Measurements from ENCODE around the gene METTL8.
"Not testable (repeated sequence)": the region's sequence is repeated elsewhere in the genome, so short reads cannot be mapped to it uniquely, and the experiment has no call there.

Gene METTL8

DNA sequence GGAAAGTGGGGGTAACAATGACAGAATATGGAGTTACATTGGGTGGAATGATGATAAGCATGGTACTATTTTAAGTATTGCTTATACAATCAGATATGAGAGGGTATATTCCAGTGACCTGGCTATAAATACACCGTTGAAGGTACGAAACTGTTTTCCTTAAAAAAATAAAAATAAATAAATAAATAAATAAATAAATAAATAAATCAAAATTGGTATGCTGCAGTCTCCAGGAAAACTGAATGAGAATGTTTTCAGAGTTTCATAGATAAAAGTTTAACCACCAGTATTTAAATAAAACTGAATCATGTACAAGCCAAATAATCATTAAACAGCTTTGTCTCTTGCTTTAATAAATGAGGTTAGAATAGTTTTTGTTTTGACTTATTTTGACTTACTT is 71.4 kb downstream of the METTL8 start:
- Histone ChIP-seq H3K4me3 (ENCODE audit: low read depth in 1 of 2, low read length in 2 of 2) (no peak overlapping the region), H3K4me1 (ENCODE audit: insufficient read depth, low read length) (peaks cover 4% of the 10 kb centered on the region), H3K9ac (ENCODE audit: low read length) (no peak overlapping the region), H3K9me3 (ENCODE audit: low read length) (no peaks in the 10 kb centered on the region), H3K36me3 (ENCODE audit: insufficient read depth, low read length) (no peaks in the 10 kb centered on the region), H3K27me3 (ENCODE audit: control insufficient read depth in 1 of 2, insufficient read depth in 2 of 2, low read length in 2 of 2) (no peaks in the 10 kb centered on the region), H3K27ac (ENCODE audit: low read depth, low read length) (no peak overlapping the region)

DNA sequence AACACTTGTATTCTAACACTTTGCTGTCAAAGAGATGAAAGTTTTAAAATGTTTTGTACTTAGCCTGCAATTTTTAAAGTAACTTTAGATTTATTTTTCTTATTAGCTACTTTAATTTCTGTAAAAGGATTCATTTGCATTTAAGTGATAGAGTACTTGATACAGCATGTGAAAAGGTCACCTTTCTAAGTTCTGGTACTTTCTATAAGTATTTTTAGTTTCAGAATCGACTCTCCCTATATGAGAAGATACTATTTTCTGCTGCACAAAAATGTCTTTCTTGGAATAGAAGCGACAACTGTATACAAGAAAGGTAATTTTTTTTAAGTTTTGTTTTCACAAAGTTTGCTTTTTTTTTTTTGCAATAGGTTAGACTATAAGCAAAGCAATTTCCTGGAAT is 72.9 kb downstream of the METTL8 start:
- no peak overlapping the region for H3K27ac ChIP-seq (ENCODE audit: low read depth, low read length)
- no peak overlapping the region for H3K9ac ChIP-seq (ENCODE audit: low read length)
- H3K4me1 ChIP-seq (ENCODE audit: insufficient read depth, low read length), result peaks cover 4% of the 10 kb centered on the region
- no peak overlapping the region for H3K4me3 ChIP-seq (ENCODE audit: low read depth in 1 of 2, low read length in 2 of 2)
- no peaks in the 10 kb centered on the region for H3K27me3 ChIP-seq (ENCODE audit: control insufficient read depth in 1 of 2, insufficient read depth in 2 of 2, low read length in 2 of 2)
- H3K36me3 ChIP-seq (ENCODE audit: insufficient read depth, low read length), result no peaks in the 10 kb centered on the region
- no peaks in the 10 kb centered on the region for H3K9me3 ChIP-seq (ENCODE audit: low read length)

DNA sequence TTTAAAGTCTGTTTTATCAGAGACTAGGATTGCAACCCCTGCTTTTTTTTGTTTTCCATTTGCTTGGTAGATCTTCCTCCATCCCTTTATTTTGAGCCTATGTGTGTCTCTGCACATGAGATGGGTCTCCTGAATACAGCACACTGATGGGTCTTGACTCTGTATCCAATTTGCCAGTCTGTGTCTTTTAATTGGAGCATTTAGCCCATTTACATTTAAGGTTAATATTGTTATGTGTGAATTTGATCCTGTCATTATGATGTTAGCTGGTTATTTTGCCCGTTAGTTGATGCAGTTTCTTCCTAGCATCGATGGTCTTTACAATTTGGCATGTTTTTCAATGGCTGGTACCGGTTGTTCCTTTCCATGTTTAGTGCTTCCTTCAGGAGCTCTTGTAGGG is 80.0 kb downstream of the METTL8 start:
- not testable (repeated sequence) for H3K9me3 ChIP-seq (ENCODE audit: low read length)

DNA sequence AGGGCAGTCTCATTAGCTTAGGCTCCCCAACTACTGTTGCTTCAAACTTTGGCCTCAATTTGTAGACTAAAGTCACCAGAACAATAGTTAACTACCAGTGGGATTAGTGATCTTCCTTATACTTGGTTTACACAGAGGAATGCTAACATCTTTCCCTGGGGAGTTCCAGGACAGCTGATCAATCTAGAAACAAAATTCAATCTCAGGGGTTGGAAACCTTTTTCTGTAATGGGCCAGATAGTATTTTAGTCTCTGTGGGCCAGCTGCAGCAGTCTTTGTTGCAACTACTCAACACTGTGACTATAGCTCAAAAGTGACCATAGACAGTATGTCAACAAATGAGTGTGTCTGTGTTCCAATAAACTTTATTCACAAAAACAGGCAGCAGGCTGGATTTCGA is 85.7 kb downstream of the METTL8 start:
- Histone ChIP-seq H3K4me1 (ENCODE audit: insufficient read depth, low read length) (peaks cover 19% of the 10 kb centered on the region), H3K36me3 (ENCODE audit: insufficient read depth, low read length) (no peaks in the 10 kb centered on the region), H3K9ac (ENCODE audit: low read length) (no peak overlapping the region), H3K27ac (ENCODE audit: low read depth, low read length) (peak overlapping the region; percentile 58), H3K27me3 (ENCODE audit: control insufficient read depth in 1 of 2, insufficient read depth in 2 of 2, low read length in 2 of 2) (no peaks in the 10 kb centered on the region), H3K9me3 (ENCODE audit: low read length) (no peaks in the 10 kb centered on the region), H3K4me3 (ENCODE audit: low read depth in 1 of 2, low read length in 2 of 2) (no peak overlapping the region)

More for the DNA sequence above, 80.0 kb downstream of the METTL8 start:
- H3K27me3 ChIP-seq (ENCODE audit: control insufficient read depth in 1 of 2, insufficient read depth in 2 of 2, low read length in 2 of 2); H3K9ac ChIP-seq (ENCODE audit: low read length); H3K4me1 ChIP-seq (ENCODE audit: insufficient read depth, low read length); H3K27ac ChIP-seq (ENCODE audit: low read depth, low read length); H3K36me3 ChIP-seq (ENCODE audit: insufficient read depth, low read length); H3K4me3 ChIP-seq (ENCODE audit: low read depth in 1 of 2, low read length in 2 of 2): not testable (repeated sequence)

DNA sequence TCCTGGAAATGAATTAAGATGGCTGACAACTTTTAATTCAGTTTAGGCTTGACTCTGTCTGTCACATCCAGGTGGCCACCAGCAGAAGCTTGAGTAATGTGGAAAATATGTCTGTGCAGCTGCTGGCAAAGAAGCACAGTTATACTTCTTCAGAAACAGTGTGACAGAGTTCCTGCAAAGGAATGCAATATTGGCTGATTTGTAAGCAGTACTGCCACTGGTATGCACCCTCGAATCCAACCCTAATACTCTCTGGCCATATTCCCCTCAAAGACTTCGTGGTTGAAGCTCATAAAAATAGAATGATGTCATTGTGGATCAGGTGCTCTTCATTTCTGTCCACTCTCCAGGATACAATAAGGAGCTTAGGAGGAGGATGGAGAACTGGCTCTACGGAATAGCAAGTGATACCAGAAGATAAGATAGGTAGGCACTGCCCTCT is 86.2 kb downstream of the METTL8 start:
- no peak overlapping the region for H3K4me3 ChIP-seq (ENCODE audit: low read depth in 1 of 2, low read length in 2 of 2)
- no peaks in the 10 kb centered on the region for H3K27me3 ChIP-seq (ENCODE audit: control insufficient read depth in 1 of 2, insufficient read depth in 2 of 2, low read length in 2 of 2)
- H3K27ac ChIP-seq (ENCODE audit: low read depth, low read length), result peak overlapping the region; percentile 58
- H3K36me3 ChIP-seq (ENCODE audit: insufficient read depth, low read length), result no peaks in the 10 kb centered on the region
- no peak overlapping the region for H3K9ac ChIP-seq (ENCODE audit: low read length)
- no peaks in the 10 kb centered on the region for H3K9me3 ChIP-seq (ENCODE audit: low read length)
- peaks cover 19% of the 10 kb centered on the region for H3K4me1 ChIP-seq (ENCODE audit: insufficient read depth, low read length)

DNA sequence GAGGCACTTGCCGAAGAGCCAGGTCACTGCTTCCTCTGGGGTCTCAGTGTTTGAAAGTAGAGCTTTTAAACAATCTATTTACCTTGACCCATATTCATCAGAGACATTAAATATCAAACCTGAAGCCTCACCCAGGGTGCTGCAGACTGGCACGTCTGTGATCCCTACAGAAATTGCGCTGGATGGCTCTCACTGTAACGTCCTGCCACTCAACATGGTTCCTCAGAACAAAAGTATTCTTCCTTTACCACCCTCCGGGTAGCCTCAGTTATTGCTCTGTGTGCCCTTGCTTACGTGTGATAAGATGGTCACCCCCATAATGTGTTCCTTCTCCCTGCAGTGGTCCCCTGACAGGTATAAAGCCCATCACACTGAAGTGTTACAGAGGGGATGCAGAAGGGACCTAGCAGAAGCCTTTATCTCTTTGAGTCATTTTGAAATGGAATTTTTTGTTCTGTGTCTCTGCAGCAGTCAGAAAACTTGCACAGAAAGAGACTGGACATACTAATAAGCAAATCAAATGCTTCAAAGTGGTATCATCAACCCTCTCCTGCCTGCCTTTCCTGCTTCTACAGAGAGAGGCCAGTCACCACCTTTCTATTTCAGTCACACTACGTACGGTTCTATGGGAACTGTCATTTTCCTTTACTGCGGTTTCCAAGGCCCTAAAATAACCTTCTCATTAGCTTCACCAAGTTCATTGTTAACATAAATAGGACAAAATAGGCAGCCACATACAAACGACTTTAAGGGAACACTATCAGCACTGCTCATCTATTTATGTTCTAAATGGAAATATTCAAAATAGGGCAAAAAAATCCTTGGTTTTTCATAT is 86.8 kb downstream of the METTL8 start:
- peak overlapping the region; percentile 43 for H3K27ac ChIP-seq (ENCODE audit: low read depth, low read length)
- H3K36me3 ChIP-seq (ENCODE audit: insufficient read depth, low read length), result no peaks in the 10 kb centered on the region
- no peak overlapping the region for H3K9ac ChIP-seq (ENCODE audit: low read length)

DNA sequence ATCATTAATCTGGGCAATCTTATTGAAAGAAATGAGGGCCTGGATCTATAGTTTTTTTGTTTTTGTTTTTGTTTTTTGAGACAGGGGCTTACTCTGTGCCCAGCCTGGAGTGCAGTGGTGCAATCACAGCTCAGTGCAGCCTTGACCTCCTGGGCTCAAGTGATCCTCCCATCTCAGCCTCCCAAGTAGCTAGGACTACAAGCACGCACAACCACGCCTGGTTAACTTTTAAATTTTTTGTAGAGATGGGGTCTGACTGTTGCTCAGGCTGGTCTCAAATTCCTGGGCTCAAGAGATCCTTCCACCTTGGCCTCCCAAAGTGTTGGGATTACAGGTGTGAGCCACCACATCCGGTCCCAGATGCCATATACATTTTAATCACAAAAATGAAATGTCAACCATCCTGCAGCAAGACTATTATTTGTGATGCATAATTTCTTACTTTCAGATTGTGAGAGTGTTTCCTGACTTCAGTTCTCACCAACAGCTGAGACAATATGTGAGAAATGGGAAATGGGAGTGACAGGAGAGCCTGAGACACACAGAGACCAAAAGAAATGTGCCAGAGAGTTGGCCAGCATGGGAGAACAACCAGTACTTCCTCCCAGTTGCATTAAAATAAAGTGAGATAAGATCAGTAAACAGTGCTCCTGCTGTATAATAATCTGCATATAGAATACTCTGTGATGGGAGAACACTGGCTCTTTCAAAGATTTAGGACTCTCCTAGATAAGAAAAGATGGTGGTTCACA is 87.6 kb downstream of the METTL8 start:
- no peak overlapping the region for H3K4me3 ChIP-seq (ENCODE audit: low read depth in 1 of 2, low read length in 2 of 2)
- H3K27ac ChIP-seq (ENCODE audit: low read depth, low read length), result no peak overlapping the region
- H3K27me3 ChIP-seq (ENCODE audit: control insufficient read depth in 1 of 2, insufficient read depth in 2 of 2, low read length in 2 of 2), result no peaks in the 10 kb centered on the region
- peaks cover 19% of the 10 kb centered on the region for H3K4me1 ChIP-seq (ENCODE audit: insufficient read depth, low read length)
- H3K9me3 ChIP-seq (ENCODE audit: low read length), result no peaks in the 10 kb centered on the region
- H3K36me3 ChIP-seq (ENCODE audit: insufficient read depth, low read length), result no peaks in the 10 kb centered on the region
- no peak overlapping the region for H3K9ac ChIP-seq (ENCODE audit: low read length)

More for the DNA sequence above, 86.8 kb downstream of the METTL8 start:
- Histone ChIP-seq H3K27me3 (ENCODE audit: control insufficient read depth in 1 of 2, insufficient read depth in 2 of 2, low read length in 2 of 2) (no peaks in the 10 kb centered on the region), H3K4me1 (ENCODE audit: insufficient read depth, low read length) (peaks cover 19% of the 10 kb centered on the region), H3K4me3 (ENCODE audit: low read depth in 1 of 2, low read length in 2 of 2) (no peak overlapping the region), H3K9me3 (ENCODE audit: low read length) (no peaks in the 10 kb centered on the region)

DNA sequence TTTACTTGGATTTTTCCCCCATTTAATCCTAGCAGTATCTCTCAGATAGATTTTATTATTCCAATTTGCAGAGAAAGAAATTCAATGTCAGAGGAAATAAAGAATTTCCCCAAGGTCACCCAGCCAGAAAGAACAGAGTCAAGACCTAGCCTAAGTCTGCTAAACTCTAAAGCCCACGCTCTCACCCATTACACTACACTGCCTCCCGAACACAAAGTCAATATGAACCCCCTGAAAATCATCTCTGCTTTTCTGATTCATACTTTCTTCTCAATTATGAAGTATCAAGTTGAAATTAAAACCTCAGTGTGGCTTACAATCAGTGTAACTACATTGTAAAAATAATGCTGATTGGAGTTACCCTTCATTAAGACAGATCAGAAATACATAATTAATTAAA is 89.6 kb downstream of the METTL8 start:
- Histone ChIP-seq H3K4me3 (ENCODE audit: low read depth in 1 of 2, low read length in 2 of 2) (no peak overlapping the region), H3K36me3 (ENCODE audit: insufficient read depth, low read length) (no peaks in the 10 kb centered on the region), H3K4me1 (ENCODE audit: insufficient read depth, low read length) (peaks cover 19% of the 10 kb centered on the region), H3K9me3 (ENCODE audit: low read length) (no peaks in the 10 kb centered on the region), H3K27me3 (ENCODE audit: control insufficient read depth in 1 of 2, insufficient read depth in 2 of 2, low read length in 2 of 2) (no peaks in the 10 kb centered on the region), H3K27ac (ENCODE audit: low read depth, low read length) (no peak overlapping the region), H3K9ac (ENCODE audit: low read length) (no peak overlapping the region)

DNA sequence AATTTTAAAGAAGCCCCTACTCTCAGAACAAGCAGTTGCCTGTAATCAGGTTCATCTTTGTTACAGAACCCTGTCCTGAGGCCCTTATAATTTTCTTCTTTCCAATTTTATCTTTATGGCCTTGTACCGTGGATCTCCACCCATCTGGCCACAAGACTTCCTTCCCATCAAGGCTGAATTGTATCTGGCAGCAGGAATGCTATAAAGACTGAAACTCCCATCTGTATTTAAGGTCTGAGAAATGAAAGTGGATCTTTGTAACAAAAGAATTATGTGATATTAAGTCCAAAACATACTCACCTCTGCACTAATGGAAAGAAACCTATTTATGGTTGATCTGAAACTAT is 91.8 kb downstream of the METTL8 start:
- peaks cover 5% of the 10 kb centered on the region for H3K4me1 ChIP-seq (ENCODE audit: insufficient read depth, low read length)
- H3K9ac ChIP-seq (ENCODE audit: low read length), result no peak overlapping the region
- no peak overlapping the region for H3K27ac ChIP-seq (ENCODE audit: low read depth, low read length)
- no peak overlapping the region for H3K4me3 ChIP-seq (ENCODE audit: low read depth in 1 of 2, low read length in 2 of 2)
- no peaks in the 10 kb centered on the region for H3K36me3 ChIP-seq (ENCODE audit: insufficient read depth, low read length)
- no peaks in the 10 kb centered on the region for H3K27me3 ChIP-seq (ENCODE audit: control insufficient read depth in 1 of 2, insufficient read depth in 2 of 2, low read length in 2 of 2)
- no peaks in the 10 kb centered on the region for H3K9me3 ChIP-seq (ENCODE audit: low read length)

DNA sequence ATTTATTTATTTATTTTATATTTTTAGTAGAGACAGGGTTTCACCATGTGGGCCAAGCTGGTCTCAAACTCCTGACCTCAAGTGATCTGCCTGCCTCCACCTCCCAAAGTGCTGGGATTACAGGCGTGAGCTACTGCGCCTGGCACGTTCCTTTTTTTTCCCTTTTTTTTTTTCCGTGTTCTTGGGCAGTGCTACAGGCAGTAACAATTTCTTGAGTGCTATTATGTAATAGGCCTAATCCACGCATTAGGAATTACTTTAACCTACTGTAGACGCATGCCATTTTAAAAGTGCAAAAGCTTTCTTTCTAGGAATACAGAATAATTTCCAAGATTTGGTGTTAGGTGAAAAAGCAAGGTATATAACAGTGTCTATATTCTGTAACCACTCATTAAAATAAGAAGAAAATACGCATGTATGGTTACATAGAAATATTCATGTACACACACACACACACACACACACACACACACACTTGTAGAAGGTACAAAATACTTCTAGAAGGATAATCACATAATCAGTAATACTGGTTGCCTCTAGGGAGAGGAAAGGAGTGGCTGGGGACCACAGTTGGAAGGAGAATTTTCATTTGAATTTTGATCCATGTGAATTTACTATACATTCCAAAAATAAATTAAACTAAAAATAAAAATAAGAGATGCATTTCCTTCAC is 92.3 kb downstream of the METTL8 start:
- H3K4me3 ChIP-seq (ENCODE audit: low read depth in 1 of 2, low read length in 2 of 2), result no peak overlapping the region
- H3K27me3 ChIP-seq (ENCODE audit: control insufficient read depth in 1 of 2, insufficient read depth in 2 of 2, low read length in 2 of 2), result no peaks in the 10 kb centered on the region
- H3K4me1 ChIP-seq (ENCODE audit: insufficient read depth, low read length), result no peaks in the 10 kb centered on the region
- no peak overlapping the region for H3K9ac ChIP-seq (ENCODE audit: low read length)
- no peaks in the 10 kb centered on the region for H3K9me3 ChIP-seq (ENCODE audit: low read length)
- no peaks in the 10 kb centered on the region for H3K36me3 ChIP-seq (ENCODE audit: insufficient read depth, low read length)
- no peak overlapping the region for H3K27ac ChIP-seq (ENCODE audit: low read depth, low read length)

DNA sequence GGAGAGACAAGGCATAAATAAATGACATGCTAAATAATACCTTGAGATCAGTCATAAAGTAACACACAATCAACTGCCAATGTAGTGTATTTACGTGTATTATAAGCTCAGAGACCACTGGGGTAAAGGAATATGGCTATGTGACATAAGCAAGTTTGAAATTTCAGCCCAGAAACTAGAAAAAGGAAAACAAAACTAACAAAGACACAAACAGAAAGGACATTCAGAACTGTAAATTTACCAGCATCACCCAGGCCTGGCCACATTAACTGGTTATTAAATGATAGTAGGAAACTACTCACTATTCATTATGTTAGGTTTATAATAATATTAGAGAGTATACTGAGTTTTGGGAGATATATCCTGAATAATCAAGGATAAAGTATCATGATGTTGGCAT is 98.8 kb downstream of the METTL8 start:
- H3K9ac ChIP-seq (ENCODE audit: low read length), result no peak overlapping the region
- H3K27me3 ChIP-seq (ENCODE audit: control insufficient read depth in 1 of 2, insufficient read depth in 2 of 2, low read length in 2 of 2), result no peaks in the 10 kb centered on the region
- H3K4me3 ChIP-seq (ENCODE audit: low read depth in 1 of 2, low read length in 2 of 2), result no peak overlapping the region
- H3K36me3 ChIP-seq (ENCODE audit: insufficient read depth, low read length), result no peaks in the 10 kb centered on the region
- no peak overlapping the region for H3K27ac ChIP-seq (ENCODE audit: low read depth, low read length)
- H3K4me1 ChIP-seq (ENCODE audit: insufficient read depth, low read length), result no peaks in the 10 kb centered on the region
- H3K9me3 ChIP-seq (ENCODE audit: low read length), result no peaks in the 10 kb centered on the region
